GM18873 (cell line): Measurements from ENCODE around the gene TMEM272.

Experiments
- ATAC-seq: cut with Tn5 transposase; IDR thresholded peaks from one replicate; pipeline ENCODE4 v1.9.1; 2021; ENCODE audit warnings: mild to moderate bottlenecking, moderate library complexity, moderate number of reproducible peaks; ENCODE audit not compliant: unreplicated experiment, low FRiP score

TMEM272 gene

GRCh38 chr13:51844862-51845573 lies at the start of gene TMEM272:
TMEM272 (minus strand) TSS chr13:51845177; CDS start chr13:51838530, 6,647 bp downstream.
- no peak for ATAC-seq

- ATAC-seq, result no peak
Observed at GRCh38 chr13:51894239-51894638, 49.3 kb upstream of the TMEM272 start.

- ATAC-seq, result no peak
Observed at GRCh38 chr13:51892657-51893056, 47.7 kb upstream of the TMEM272 start.

- no peak for ATAC-seq
Observed at GRCh38 chr13:51887468-51887867, 42.5 kb upstream of the TMEM272 start.

- ATAC-seq, result no peak
Observed at GRCh38 chr13:51885651-51886050, 40.7 kb upstream of the TMEM272 start.

GRCh38 chr13:51883226-51883600 lies 38.2 kb upstream of the TMEM272 start:
- ATAC-seq, result no peak

GRCh38 chr13:51882570-51883225 lies 37.7 kb upstream of the TMEM272 start:
- ATAC-seq, result no peak

- no peak for ATAC-seq
Observed at GRCh38 chr13:51881296-51881695, 36.3 kb upstream of the TMEM272 start.

GRCh38 chr13:51879133-51879532 lies 34.2 kb upstream of the TMEM272 start:
- ATAC-seq, result no peak

- no peak for ATAC-seq
Observed at GRCh38 chr13:51874651-51875050, 29.7 kb upstream of the TMEM272 start.

GRCh38 chr13:51873837-51874236 lies 28.9 kb upstream of the TMEM272 start:
- ATAC-seq, result no peak

- ATAC-seq, result no peak
Observed at GRCh38 chr13:51873117-51873798, 28.3 kb upstream of the TMEM272 start.

- ATAC-seq, result no peak
Observed at GRCh38 chr13:51870616-51871015, 25.6 kb upstream of the TMEM272 start.

- no peak for ATAC-seq
Observed at GRCh38 chr13:51869916-51870315, 24.9 kb upstream of the TMEM272 start.

GRCh38 chr13:51867062-51867461 lies 22.1 kb upstream of the TMEM272 start:
- no peak for ATAC-seq

- no peak for ATAC-seq
Observed at GRCh38 chr13:51865838-51866237, 20.9 kb upstream of the TMEM272 start.

- no peak for ATAC-seq
Observed at GRCh38 chr13:51862957-51863356, 18.0 kb upstream of the TMEM272 start.

- ATAC-seq, result no peak
Observed at GRCh38 chr13:51861723-51862300, 16.8 kb upstream of the TMEM272 start, which contains the start of gene CCDC70. CCDC70 (plus strand) TSS chr13:51861969; CDS start chr13:51865412, 3,443 bp downstream.

- ATAC-seq, result no peak
Observed at GRCh38 chr13:51858433-51859247, 13.7 kb upstream of the TMEM272 start.

- ATAC-seq, result no peak
Observed at GRCh38 chr13:51856998-51857397, 12.0 kb upstream of the TMEM272 start.
